Breast epithelium (tissue), 4 donors: ENCODE results near the gene PRSS38. TPM values are rescaled to one million over a fixed set of nuclear protein-coding genes. Genes with fewer than 3 reads are reported as not detected.

Experiments used
- DNase-seq, 2 donors: peaks; one replicate each; pipeline ENCODE4 v3.0.0-alpha.2; 2019; ENCODE audit warnings: low spot score in 2 of 2
- H3K27ac ChIP-seq, 2 donors: fragments of 200-600 bp; sonication (generic) in 1 of 2; one replicate each; pipeline ENCODE4 v1.5.1; 2016 to 2019; ENCODE audit warnings: mild to moderate bottlenecking in 1 of 2
- H3K27me3 ChIP-seq, 2 donors: fragments of 200-600 bp; sonication (generic) in 1 of 2; one replicate each; pipeline versions ENCODE4 v1.5.1 to v1.6.0; 2017 to 2019; ENCODE audit warnings: control low read depth in 1 of 2, mild to moderate bottlenecking in 1 of 2
- H3K36me3 ChIP-seq: fragments of 200-600 bp; one replicate; pipeline ENCODE4 v1.5.1; 2019
- H3K4me1 ChIP-seq, 2 donors: fragments of 200-600 bp; sonication (generic); one replicate each; pipeline ENCODE4 v1.5.1; 2016 to 2019; ENCODE audit warnings: control low read depth in 1 of 2
- H3K4me3 ChIP-seq, 3 donors: fragments of 200-600 bp; sonication (generic); 1 replicate in 2 of 3; 2 replicates in 1 of 3; pipeline ENCODE4 v1.5.1; 2016 to 2019; ENCODE audit warnings: mild to moderate bottlenecking in 3 of 3, moderate library complexity in 2 of 3
- H3K9me3 ChIP-seq, 2 donors: fragments of 200-600 bp; sonication (generic) in 1 of 2; one replicate each; pipeline ENCODE4 v1.5.1; 2016 to 2019; ENCODE audit warnings: control low read depth in 1 of 2
- CTCF ChIP-seq, 3 donors: fragments of 450-650 bp; IDR thresholded peaks; one replicate each; pipeline ENCODE4 v1.5.1; 2016 to 2017; ENCODE audit warnings: antibody characterized with exemption in 3 of 3, mild to moderate bottlenecking in 3 of 3, moderate library complexity in 3 of 3
- POLR2A ChIP-seq: fragments of 450-650 bp; IDR thresholded peaks from one replicate; pipeline ENCODE4 v1.6.1; 2016; ENCODE audit warnings: antibody characterized with exemption, mild to moderate bottlenecking, moderate library complexity
- POLR2AphosphoS5 ChIP-seq, 3 donors: sonication (generic); formaldehyde crosslinking; IDR thresholded peaks; one replicate each; pipeline ENCODE4 v1.6.1; 2017; ENCODE audit warnings: antibody characterized with exemption in 3 of 3
- intact Hi-C: fragments of 100-400 bp; cut with DNase I; formaldehyde crosslinking; loops from one replicate; pipeline ENCODE4 v1.15.1; 2023; ENCODE audit warnings: low total_unique reads
- total RNA-seq, 3 donors: library from RNA; depleted of rRNA; stranded (reverse); fragments of >200 nt; gene quantifications; one replicate each; pipeline ENCODE4 v1.1.0, GENCODE V29; 2016

The PRSS38 gene
- total RNA-seq, 3 donors from 2014 or later, result not detected

- intact Hi-C loops, result no loop called here
- TF ChIP-seq POLR2AphosphoS5 (IDR thresholded peaks at IDR 0.05) (no peak), POLR2A (no peak), CTCF (IDR thresholded peaks at IDR 0.05) (no peak)
- no peak overlapping the region for H3K27ac ChIP-seq
- no peaks in the 10 kb centered on the region for H3K27me3 ChIP-seq
- DNase-seq, result no peak
- H3K9me3 ChIP-seq, result no peaks in the 10 kb centered on the region
- H3K4me3 ChIP-seq, result no peak overlapping the region
- no peaks in the 10 kb centered on the region for H3K36me3 ChIP-seq
- peaks cover 11 to 14% of the 10 kb centered on the region in 2 donors for H3K4me1 ChIP-seq
These were observed 23.9 kb upstream of the PRSS38 start for GRCh38 chr1:227791425-227792143.

GRCh38 chr1:227792216-227793078, 23.0 kb upstream of the PRSS38 start:
- peak overlapping the region in 1 of 2 donors; percentile 71 for H3K27ac ChIP-seq
- H3K27me3 ChIP-seq, result no peaks in the 10 kb centered on the region
- no peaks in the 10 kb centered on the region for H3K9me3 ChIP-seq
- H3K36me3 ChIP-seq, result no peaks in the 10 kb centered on the region
- no peak for DNase-seq
- peaks cover 4 to 14% of the 10 kb centered on the region in 2 donors for H3K4me1 ChIP-seq
- TF ChIP-seq POLR2A (no peak), POLR2AphosphoS5 (IDR thresholded peaks at IDR 0.05) (no peak), CTCF (IDR thresholded peaks at IDR 0.05) (no peak)
- no peak overlapping the region for H3K4me3 ChIP-seq
- intact Hi-C loops, result no loop called here

- Histone ChIP-seq H3K9me3 (no peaks in the 10 kb centered on the region), H3K36me3 (no peaks in the 10 kb centered on the region), H3K27me3 (no peaks in the 10 kb centered on the region), H3K27ac (peak overlapping the region; percentile 60 to 71), H3K4me1 (peaks cover 4 to 14% of the 10 kb centered on the region in 2 donors), H3K4me3 (no peak overlapping the region)
- DNase-seq, result no peak
- intact Hi-C loops, result no loop called here
- TF ChIP-seq POLR2A (no peak), CTCF (IDR thresholded peaks at IDR 0.05) (no peak), POLR2AphosphoS5 (IDR thresholded peaks at IDR 0.05) (no peak)
These were observed 22.2 kb upstream of the PRSS38 start for GRCh38 chr1:227793079-227793947.

- no peaks in the 10 kb centered on the region for H3K9me3 ChIP-seq
- intact Hi-C loops, result no loop called here
- peaks cover 4 to 14% of the 10 kb centered on the region in 2 donors for H3K4me1 ChIP-seq
- peak in 1 of 2 donors; percentile 71 for DNase-seq
- H3K4me3 ChIP-seq, result peak overlapping the region in 2 of 3 donors; percentile 5 to 51
- H3K36me3 ChIP-seq, result no peaks in the 10 kb centered on the region
- H3K27me3 ChIP-seq, result no peaks in the 10 kb centered on the region
- peak in 1 of 3 donors; percentile 40 for TF ChIP-seq POLR2AphosphoS5 (IDR thresholded peaks at IDR 0.05)
- TF ChIP-seq CTCF (IDR thresholded peaks at IDR 0.05), result no peak
- peak overlapping the region; percentile 60 to 71 for H3K27ac ChIP-seq
These were observed 21.3 kb upstream of the PRSS38 start for GRCh38 chr1:227793948-227794816.
